NCI-H526 (cell line): Measurements from ENCODE around the gene SLC18A3.

Experiments
- DNase-seq, 2 experiments: peaks; one replicate each; lab custom pipeline; 2025; lab: John Stamatoyannopoulos, UW

Gene SLC18A3

GRCh38 chr10:49610114-49610457 lies at the start of gene SLC18A3:
Gene SLC18A3, plus strand, starts transcription at chr10:49610310. Its CDS starts 431 bp downstream, at chr10:49610741.
- DNase-seq, result peak; percentile 11 to 75

DNA sequence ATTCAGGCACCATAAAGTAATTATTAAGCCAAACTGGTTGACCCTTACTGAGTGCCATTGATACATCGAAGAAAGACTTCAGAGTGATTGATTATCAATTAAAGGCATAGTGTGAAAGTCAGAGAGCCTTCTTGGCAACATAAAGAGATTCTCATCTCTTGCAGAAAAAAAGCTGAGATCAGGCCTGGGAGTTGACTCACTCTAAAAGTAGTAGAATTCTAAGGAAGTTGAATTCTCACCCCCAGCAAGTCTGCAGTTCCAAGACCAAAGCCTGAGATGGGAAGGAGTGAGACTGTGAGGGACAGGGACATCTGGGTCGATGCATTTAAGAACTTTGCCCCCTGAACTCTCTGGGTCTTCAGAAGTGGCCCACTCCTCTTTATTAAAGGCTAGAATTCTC lies 49.6 kb upstream of the SLC18A3 start:
- DNase-seq, result no peak

DNA sequence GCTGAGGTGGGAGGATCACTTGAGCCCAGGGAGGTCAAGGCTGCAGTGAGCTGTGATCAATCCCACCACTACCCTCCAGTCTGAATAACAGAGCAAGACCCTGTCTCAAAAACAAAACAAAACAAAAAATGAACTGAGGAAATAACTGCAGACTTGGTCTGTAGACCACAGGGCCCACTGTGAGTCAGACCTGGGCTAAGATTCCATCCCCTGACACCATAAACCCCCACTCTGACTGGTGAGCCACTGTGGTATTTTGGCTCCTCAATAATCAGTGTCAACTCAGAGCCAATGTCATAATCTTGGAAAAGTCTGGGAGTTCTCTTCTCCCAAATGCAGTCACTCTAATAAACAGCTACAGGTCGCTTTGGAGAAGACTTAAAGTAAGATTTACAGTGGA lies 47.2 kb upstream of the SLC18A3 start:
- no peak for DNase-seq

- no peak for DNase-seq
Observed at GRCh38 chr10:49564461-49565009, 45.6 kb upstream of the SLC18A3 start.

DNA sequence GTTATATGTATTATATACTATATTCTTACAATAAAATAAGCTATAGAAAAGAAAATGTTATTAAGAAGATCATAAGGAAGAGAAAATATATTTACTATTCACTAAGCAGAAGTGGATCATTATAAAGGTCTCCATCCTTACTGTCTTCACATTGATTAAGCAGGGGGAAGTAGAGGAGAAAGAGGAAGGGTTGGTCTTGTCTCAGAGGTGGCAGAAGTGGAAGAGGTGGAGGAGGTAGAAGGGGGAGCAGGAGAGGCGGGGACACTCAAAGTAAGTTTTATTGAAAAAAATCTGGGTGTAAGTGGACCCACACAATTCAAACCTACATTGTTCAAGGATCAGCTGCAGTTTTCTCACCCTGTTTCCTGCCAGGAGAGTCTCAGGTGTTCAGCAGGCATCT lies 42.3 kb upstream of the SLC18A3 start:
- DNase-seq, result no peak

DNA sequence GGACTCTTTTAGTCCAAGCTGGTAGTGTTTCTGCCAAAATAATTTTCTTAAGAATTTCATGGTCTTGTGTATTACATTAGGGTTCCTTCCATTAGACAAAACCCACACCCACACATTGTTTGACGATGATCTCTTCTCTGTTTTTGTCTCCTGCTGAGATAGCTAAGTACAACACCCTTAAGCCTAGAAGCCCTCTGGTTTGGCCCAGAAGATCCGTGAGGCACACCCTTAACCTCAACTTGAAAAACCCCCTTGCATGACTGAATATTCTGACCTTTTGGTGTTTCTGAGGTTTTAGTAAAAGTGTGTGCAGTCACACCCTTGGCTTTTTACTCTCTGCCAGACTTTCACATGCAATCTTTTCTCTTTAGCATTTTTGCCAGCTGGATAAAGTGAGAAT lies 41.9 kb upstream of the SLC18A3 start:
- no peak for DNase-seq

GRCh38 chr10:49569031-49569631 lies 41.0 kb upstream of the SLC18A3 start:
- DNase-seq, result no peak

DNA sequence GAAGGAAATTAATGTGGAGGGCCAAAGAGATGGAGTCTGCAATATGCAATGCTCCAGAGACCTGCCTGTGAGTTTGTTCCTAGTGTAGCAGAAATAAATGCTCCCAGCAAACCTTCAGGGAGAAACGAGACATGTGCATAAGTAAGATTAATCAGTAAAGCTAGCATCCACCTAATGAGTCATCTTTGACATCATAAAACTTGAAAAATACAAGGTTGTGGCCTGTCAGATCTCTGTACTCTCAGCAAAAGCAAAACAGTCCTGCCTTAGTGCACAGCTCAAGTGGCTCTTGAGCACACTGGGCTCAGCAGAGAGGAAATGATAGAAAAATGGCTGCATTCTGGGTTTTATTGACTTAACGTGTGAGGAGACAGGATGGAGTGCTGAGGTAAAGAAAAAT lies 38.7 kb upstream of the SLC18A3 start:
- DNase-seq, result no peak

DNA sequence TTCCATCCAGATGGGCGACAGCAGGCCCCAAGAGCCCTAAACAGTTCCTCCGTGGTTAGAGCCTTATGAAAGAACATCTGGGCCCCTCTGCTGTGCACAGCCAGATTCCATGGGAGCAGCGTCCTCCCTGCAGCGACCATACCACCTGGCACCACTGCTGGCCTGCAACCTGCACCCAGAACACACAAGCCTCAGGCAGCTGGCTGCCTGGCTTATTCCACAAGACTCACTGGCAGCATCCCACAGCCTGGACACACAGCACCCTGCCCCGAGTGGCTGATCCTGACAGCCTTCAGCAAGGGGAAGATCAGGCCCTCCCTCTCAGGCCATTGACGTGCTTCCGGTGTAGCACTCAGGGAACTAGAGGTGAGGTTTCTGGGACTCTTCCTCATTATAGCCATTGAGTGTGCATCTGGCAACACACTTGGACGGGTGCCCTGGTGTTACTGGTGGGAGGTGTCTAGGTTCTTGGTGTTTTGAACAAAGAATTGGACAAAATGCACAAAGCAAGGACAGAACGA lies 37.5 kb upstream of the SLC18A3 start:
- no peak for DNase-seq

GRCh38 chr10:49575489-49576072 lies 34.5 kb upstream of the SLC18A3 start:
- DNase-seq, result no peak

GRCh38 chr10:49577182-49577925 lies 32.8 kb upstream of the SLC18A3 start:
- no peak for DNase-seq

- DNase-seq, result no peak
Observed at GRCh38 chr10:49578392-49578791, 31.7 kb upstream of the SLC18A3 start.

- no peak for DNase-seq
Observed at GRCh38 chr10:49579621-49580020, 30.5 kb upstream of the SLC18A3 start.

DNA sequence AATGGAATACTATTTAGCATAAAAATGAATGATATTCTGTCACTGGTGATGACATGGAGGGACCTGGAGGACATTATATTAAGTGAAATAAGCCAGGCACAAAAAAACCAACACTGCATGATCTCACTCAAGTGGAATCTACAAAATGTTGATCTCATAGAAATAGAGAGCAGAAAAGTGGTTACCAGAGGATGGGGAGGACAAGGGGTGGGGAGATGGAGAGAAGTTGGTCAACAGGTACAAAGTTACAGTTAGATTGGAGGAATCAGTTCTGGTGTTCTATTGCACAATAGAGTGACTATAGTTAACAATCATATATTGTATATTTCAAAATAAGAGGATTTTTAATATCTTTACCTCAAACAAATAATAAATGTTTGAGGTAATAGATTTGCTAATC lies 24.7 kb upstream of the SLC18A3 start:
- DNase-seq, result no peak

- no peak for DNase-seq
Observed at GRCh38 chr10:49587981-49588380, 22.1 kb upstream of the SLC18A3 start.

DNA sequence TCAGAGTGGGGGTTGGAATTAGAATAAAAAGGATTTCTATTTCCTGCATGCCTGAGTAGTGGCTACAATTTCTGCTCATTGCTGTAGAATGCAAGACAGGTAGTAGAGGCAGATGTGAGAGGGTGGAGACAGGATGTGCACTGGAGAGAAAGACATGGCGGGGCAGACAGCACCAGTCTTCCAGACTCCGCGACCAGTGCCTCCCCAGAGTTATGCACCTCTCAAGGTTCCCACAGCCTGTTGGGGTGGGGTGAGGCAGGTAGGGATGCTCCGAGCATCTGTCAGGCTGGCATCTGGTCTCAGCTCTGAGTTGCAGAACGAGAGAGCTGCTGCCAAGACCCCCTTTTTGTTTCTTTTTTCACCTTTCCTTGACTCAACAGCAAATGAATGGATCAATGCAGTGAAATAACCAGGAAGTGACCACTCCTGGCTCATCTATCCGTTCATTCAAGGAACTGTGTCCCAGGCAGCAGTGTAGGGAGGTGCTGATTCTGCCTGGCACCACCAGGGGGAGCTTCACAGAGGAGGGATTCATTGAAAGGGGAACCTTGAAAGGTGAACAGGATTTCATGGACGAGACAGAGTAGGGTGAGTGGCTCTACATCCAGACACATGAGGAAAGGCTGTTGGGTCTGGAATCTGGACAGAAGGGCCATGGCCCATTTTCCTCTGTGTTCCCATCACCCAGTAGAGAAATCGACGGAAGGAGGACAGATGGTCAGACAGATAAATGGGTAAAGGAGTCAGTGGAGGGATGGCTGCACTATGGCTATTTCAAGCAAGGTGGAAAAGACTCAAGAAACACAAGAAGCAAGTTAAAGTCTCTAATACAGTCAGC lies 17.2 kb upstream of the SLC18A3 start:
- peak; percentile 17 to 74 for DNase-seq

GRCh38 chr10:49593564-49593875 lies 16.6 kb upstream of the SLC18A3 start:
- DNase-seq, result no peak

DNA sequence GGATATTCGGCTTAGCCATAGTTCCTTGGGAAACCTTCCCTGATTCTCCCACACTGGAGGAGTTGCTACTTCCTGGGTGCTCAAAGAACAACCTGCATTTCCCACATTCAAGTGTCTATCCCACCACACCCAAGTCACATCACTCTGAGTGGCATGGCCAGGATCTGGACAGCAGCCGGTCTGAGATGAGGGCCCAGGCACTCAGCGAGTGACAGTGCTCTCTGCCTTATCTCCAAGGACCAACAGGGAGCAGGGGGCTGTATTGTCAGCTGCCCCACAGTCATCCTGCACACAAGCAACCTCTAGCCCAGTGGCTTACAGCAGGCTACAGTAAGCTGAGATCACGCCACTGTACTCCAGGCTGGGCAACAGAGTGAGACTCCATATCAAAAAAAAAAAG lies 16.1 kb upstream of the SLC18A3 start:
- DNase-seq, result no peak

DNA sequence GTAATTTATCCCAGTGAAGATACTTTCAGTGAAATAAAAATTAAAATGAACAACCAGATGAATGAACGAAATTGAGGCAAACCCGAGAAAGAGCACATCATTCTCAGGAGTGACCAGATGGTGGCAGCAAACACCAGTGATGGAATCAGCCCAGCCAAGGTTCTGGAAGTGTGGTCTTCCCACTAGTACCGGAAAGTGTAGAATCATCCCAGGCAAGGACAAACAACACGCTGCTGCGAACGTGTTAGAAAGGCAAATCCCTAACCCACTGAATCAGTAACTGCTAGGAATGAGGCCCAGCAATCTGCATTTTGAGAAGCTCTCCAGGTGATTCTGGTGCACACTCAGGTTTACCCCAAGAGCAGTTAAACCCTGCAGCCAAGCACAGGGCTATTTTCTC lies 15.5 kb upstream of the SLC18A3 start:
- DNase-seq, result peak; percentile 52 to 81

- no peak for DNase-seq
Observed at GRCh38 chr10:49595003-49595712, 15.0 kb upstream of the SLC18A3 start.

DNA sequence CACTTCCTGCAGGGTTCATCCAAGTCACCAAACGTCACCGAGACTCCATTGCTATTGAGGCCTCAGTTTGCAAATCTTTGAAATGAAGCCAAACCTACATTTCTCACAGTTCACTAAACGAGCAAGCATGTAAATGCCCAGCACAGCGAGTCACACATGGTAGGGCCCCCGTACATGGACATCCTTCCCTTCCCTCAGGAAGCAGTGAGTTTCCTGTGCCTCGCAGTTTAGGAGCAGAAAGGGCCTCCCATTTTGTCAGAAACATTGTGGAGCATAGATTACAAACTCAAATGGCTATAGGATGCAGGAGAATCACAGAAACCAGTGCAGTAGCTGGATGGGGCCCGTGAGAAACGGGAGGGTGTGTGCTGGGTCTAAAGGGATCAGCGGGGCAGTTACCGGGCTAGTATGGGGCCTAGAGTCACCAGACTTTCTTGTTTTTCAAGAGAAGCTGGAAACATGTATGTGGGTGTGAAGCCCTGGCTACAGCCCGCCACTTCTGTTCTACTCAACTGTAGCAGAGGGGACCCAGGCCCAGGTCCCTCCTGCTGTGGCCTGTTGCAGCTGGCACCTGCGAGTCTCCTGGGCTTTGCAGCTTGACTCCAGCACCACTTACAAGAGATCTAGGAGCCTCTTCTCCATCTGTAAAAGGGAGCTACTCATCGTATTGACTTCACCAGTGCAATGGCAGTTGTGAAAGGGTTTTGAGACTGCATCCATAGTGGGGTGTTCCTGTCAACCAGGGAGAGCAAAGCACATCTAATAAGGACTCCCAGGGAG lies 14.2 kb upstream of the SLC18A3 start:
- no peak for DNase-seq
